KOPT-K1 (cell line): ENCODE measurements around the gene STX4.

Experiments used
- H3K27ac ChIP-seq: fragments of 200-600 bp; sonication (generic); 2 replicates; pipeline ENCODE4 v1.5.1; 2016; ENCODE audit warnings: antibody characterized with exemption, mild to moderate bottlenecking, low read depth, low read length; ENCODE audit not compliant: poor library complexity, severe bottlenecking
- H3K36me3 ChIP-seq: fragments of 200-600 bp; sonication (generic); 2 replicates; pipeline ENCODE4 v1.5.1; 2017; ENCODE audit warnings: antibody characterized with exemption, mild to moderate bottlenecking, low read length, moderate library complexity; ENCODE audit not compliant: insufficient read depth
- H3K9me3 ChIP-seq: fragments of 200-600 bp; sonication (generic); 2 replicates; pipeline ENCODE4 v1.5.1; 2017; ENCODE audit warnings: antibody characterized with exemption, low read length, mild to moderate bottlenecking; ENCODE audit not compliant: insufficient read depth, poor library complexity, severe bottlenecking

Gene STX4

GRCh38 chr16:31063843-31064611 is 30.7 kb downstream of the STX4 start:
- Histone ChIP-seq H3K27ac (no peak overlapping the region), H3K36me3 (peaks cover 45% of the 10 kb centered on the region), H3K9me3 (no peaks in the 10 kb centered on the region)

DNA sequence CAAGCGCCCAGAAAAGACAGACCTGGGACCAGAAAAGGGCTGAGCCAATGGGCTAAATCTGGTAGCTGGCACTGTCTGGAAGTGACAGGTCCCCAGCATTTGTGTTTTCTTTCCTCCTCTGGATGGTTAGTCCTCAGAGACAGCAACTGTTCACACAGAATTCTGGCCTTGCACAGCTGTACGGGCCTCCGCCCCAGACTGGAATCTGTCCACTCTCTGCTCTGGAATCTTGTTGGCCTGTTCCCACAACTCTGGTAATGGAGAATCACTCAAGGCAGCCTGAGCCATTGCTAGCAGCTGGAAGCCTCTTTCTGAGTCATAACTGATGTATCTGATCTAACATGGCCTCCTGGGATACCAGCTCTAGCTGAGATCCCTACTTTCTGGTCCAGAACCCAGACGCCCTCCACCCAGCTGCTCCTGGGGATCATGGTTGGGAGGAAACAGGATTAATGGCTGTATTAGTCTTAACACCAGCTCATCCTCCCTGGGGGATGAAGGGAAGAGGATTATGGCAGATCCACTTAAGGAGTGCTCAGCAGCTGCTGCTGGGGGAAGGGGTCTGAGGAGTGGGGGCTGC is 31.6 kb downstream of the STX4 start:
- H3K27ac ChIP-seq: no peak overlapping the region
- no peaks in the 10 kb centered on the region for H3K9me3 ChIP-seq
- peaks cover 39% of the 10 kb centered on the region for H3K36me3 ChIP-seq

DNA sequence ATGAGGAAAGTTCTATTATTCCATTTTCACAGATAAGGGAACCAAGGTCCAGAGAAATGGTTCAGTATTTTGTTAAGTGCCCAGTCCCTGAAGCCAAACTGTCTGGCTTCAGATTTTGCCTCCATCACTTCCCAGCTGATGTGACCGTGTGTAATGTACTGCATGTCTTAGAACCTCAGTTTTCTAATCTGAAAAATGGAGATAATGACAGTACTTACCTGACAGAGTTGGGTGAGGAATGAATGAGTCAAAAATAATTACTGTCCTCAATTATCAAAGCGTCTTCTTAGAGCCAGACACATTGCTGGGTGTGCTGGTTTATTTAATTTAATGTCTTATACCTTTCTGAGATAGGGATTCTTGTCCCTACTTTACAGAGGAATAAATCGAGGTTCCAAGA is 34.0 kb downstream of the STX4 start:
- no peaks in the 10 kb centered on the region for H3K9me3 ChIP-seq
- H3K27ac ChIP-seq: no peak overlapping the region
- peaks cover 16% of the 10 kb centered on the region for H3K36me3 ChIP-seq

DNA sequence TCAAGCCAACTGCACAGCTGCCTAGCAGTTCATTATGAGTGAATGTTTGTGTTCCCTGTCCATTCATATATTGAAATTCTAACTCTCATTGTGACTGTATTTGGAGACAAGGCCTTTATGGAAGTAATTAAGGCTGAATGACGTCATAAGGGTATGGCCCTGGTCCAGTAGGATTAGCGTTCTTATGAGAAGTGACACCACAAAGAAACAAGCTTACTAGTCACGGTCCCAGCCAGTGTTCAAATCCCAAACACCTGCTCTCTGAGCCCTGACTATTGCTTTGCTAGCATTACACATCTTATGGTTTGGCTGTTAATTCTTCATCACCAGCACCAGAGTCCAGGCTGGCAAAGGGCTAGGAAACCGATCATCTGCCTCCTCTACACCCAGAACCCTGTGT is 38.5 kb downstream of the STX4 start:
- Histone ChIP-seq H3K36me3 (peaks cover 14% of the 10 kb centered on the region), H3K9me3 (no peaks in the 10 kb centered on the region), H3K27ac (peak overlapping the region; percentile 94)

DNA sequence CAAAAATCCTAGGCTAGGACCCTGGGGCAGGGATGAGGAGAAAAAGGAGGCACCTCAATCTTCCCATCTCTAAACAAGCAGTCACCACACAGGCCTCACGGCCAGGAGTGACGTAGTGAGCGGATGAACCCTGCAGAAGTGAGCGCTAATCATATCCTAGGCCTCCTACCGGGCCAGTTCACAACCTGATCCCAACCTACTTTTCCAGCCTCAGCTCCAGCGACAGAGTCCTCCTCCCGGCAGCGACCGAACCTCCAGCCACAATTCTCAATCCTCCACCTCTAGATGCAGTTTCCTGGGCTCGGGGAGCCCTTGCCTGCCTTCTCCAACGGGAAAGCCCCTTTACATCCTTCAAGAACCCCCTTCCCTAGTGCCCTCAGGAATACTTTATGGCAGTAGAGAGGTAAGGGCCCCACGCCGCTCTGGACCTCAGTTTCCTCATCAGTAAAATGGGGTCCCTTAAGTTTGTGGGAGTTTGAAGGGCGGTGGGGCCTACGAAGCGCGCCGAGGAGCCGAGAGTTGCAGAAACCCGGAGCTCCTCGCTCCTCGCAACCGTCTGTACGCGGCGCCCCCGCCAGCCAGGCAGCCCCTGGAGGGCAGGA is 39.3 kb downstream of the STX4 start:
- Histone ChIP-seq H3K36me3 (peaks cover 22% of the 10 kb centered on the region), H3K9me3 (no peaks in the 10 kb centered on the region), H3K27ac (peak overlapping the region; percentile 94)

- Histone ChIP-seq H3K36me3 (peaks cover 29% of the 10 kb centered on the region), H3K27ac (peak overlapping the region; percentile 94), H3K9me3 (no peaks in the 10 kb centered on the region)
Measured at GRCh38 chr16:31073142-31073969, 40.0 kb downstream of the STX4 start.

- Histone ChIP-seq H3K36me3 (peaks cover 37% of the 10 kb centered on the region), H3K9me3 (no peaks in the 10 kb centered on the region), H3K27ac (peak within 1 kb of the TSS; percentile 94)
Measured at GRCh38 chr16:31073970-31074813, 40.8 kb downstream of the STX4 start, which contains the start of the genes ZNF646 and ZNF668. ZNF646 (plus strand) TSS chr16:31074422; CDS start chr16:31076325, 1,903 bp downstream. ZNF668 (minus strand) TSS chr16:31074240; CDS start chr16:31064459, 9,781 bp downstream.

- Histone ChIP-seq H3K9me3 (no peaks in the 10 kb centered on the region), H3K36me3 (peaks cover 43% of the 10 kb centered on the region), H3K27ac (peak overlapping the region; percentile 94)
Measured at GRCh38 chr16:31074814-31075183, 41.4 kb downstream of the STX4 start.

DNA sequence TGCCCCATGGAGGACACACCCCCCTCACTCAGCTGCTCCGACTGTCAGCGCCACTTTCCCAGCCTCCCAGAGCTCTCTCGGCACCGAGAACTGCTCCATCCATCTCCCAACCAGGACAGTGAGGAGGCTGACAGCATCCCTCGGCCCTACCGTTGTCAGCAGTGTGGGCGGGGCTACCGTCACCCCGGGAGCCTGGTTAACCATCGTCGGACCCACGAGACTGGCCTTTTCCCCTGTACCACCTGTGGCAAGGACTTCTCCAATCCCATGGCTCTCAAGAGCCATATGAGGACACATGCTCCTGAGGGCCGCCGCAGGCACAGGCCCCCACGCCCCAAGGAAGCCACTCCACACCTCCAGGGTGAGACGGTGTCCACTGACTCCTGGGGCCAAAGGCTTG is 43.0 kb downstream of the STX4 start:
- H3K36me3 ChIP-seq: peaks cover 58% of the 10 kb centered on the region
- no peak overlapping the region for H3K27ac ChIP-seq

DNA sequence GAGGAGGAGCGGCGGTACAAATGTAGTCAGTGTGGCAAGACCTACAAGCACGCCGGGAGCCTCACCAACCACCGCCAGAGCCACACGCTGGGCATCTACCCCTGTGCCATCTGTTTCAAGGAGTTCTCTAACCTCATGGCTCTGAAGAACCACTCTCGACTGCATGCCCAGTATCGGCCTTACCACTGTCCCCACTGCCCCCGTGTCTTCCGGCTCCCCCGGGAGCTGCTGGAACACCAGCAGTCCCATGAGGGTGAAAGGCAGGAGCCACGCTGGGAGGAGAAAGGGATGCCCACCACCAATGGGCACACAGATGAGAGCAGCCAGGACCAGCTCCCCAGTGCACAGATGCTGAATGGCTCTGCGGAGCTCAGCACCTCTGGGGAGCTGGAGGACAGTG is 43.7 kb downstream of the STX4 start:
- Histone ChIP-seq H3K9me3 (no peaks in the 10 kb centered on the region), H3K27ac (no peak overlapping the region), H3K36me3 (peaks cover 65% of the 10 kb centered on the region)

More for the DNA sequence above, 43.0 kb downstream of the STX4 start:
- H3K9me3 ChIP-seq: no peaks in the 10 kb centered on the region

- peaks cover 73% of the 10 kb centered on the region for H3K36me3 ChIP-seq
- no peak overlapping the region for H3K27ac ChIP-seq
- no peaks in the 10 kb centered on the region for H3K9me3 ChIP-seq
Measured at GRCh38 chr16:31077592-31078396, 44.4 kb downstream of the STX4 start.

DNA sequence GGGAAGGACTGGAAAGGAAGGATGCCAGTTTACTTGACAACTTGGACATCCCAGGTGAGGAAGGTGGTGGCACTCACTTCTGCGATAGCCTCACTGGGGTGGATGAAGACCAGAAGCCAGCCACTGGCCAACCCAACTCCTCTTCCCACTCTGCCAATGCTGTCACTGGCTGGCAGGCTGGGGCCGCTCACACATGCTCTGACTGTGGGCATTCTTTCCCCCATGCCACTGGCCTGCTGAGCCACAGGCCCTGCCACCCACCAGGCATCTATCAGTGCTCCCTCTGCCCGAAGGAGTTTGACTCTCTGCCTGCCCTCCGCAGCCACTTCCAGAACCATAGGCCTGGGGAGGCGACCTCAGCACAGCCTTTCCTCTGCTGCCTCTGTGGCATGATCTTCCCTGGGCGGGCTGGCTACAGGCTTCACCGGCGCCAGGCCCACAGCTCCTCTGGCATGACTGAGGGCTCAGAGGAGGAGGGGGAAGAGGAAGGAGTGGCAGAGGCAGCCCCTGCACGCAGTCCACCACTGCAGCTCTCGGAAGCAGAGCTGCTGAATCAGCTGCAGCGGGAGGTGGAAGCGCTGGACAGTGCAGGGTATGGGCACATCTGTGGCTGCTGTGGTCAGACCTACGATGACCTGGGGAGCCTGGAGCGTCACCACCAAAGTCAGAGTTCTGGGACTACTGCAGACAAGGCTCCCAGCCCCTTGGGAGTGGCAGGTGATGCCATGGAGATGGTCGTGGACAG is 45.4 kb downstream of the STX4 start:
- Histone ChIP-seq H3K36me3 (peaks cover 82% of the 10 kb centered on the region), H3K27ac (no peak overlapping the region), H3K9me3 (no peaks in the 10 kb centered on the region)

- Histone ChIP-seq H3K27ac (no peak overlapping the region), H3K36me3 (peaks cover 87% of the 10 kb centered on the region), H3K9me3 (no peaks in the 10 kb centered on the region)
Measured at GRCh38 chr16:31079342-31079944, 46.1 kb downstream of the STX4 start.
